SK-N-SH treated with all-trans-retinoic acid at 6 μM for 48 hours (cell line): ENCODE measurements around the gene SORCS1.

Experiments used
- ARNTL ChIP-seq: fragments of 450-650 bp; formaldehyde crosslinking; IDR thresholded peaks from 2 replicates; pipeline ENCODE4 v1.5.0; 2020; ENCODE audit warnings: low read depth, mild to moderate bottlenecking, moderate library complexity, borderline replicate concordance
- BACH2 ChIP-seq: fragments of 250-450 bp; sonication (Bioruptor Pico); IDR thresholded peaks from 2 replicates; pipeline ENCODE4 v1.9.0; 2021; ENCODE audit warnings: mild to moderate bottlenecking, borderline replicate concordance
- GLIS3 ChIP-seq: fragments of 250-450 bp; sonication (Bioruptor Pico); IDR thresholded peaks from 2 replicates; pipeline ENCODE4 v1.5.0; 2020; ENCODE audit warnings: mild to moderate bottlenecking, moderate library complexity
- ISL1 ChIP-seq: fragments of 250-450 bp; sonication (Bioruptor Pico); IDR thresholded peaks from 2 replicates; pipeline ENCODE4 v2.1.2; 2022; ENCODE audit warnings: mild to moderate bottlenecking, moderate library complexity
- OSR1 ChIP-seq: fragments of 250-450 bp; sonication (Bioruptor Pico); IDR thresholded peaks from 2 replicates; pipeline ENCODE4 v1.8.0; 2022; ENCODE audit warnings: moderate library complexity, mild to moderate bottlenecking, inconsistent platforms
- PPARA ChIP-seq: fragments of 250-450 bp; sonication (Bioruptor Pico); IDR thresholded peaks from 2 replicates; pipeline ENCODE4 v1.5.0; 2020; ENCODE audit warnings: mild to moderate bottlenecking, borderline replicate concordance
- RARB ChIP-seq: fragments of 250-450 bp; sonication (Bioruptor Pico); IDR thresholded peaks from 2 replicates; pipeline ENCODE4 v1.8.0; 2021; ENCODE audit warnings: mild to moderate bottlenecking, moderate library complexity
- SNAI2 ChIP-seq: fragments of 250-450 bp; sonication (Bioruptor Pico); IDR thresholded peaks from 2 replicates; pipeline ENCODE4 v1.5.0; 2020; ENCODE audit warnings: mild to moderate bottlenecking, moderate library complexity
- ZFP3 ChIP-seq: fragments of 250-450 bp; sonication (Bioruptor Pico); IDR thresholded peaks from 2 replicates; pipeline ENCODE4 v1.5.0; 2020; ENCODE audit warnings: mild to moderate bottlenecking, moderate library complexity
- ZFP30 ChIP-seq: fragments of 450-650 bp; formaldehyde crosslinking; IDR thresholded peaks from 2 replicates; pipeline ENCODE4 v1.5.0; 2022; ENCODE audit warnings: mild to moderate bottlenecking, moderate library complexity
- ZNF565 ChIP-seq: fragments of 450-650 bp; formaldehyde crosslinking; conservative IDR thresholded peaks from 2 replicates; pipeline ENCODE4 v1.5.0; 2020; ENCODE audit warnings: low read depth, mild to moderate bottlenecking, moderate library complexity
- ZNF70 ChIP-seq: fragments of 450-650 bp; formaldehyde crosslinking; IDR thresholded peaks from 2 replicates; pipeline ENCODE4 v1.5.0; 2020; ENCODE audit warnings: mild to moderate bottlenecking, moderate library complexity
- TF ChIP-seq, protein P1 (sequence below): fragments of 250-450 bp; sonication (Bioruptor Pico); IDR thresholded peaks from 2 replicates; pipeline ENCODE4 v1.8.0; 2020; ENCODE audit warnings: mild to moderate bottlenecking, moderate library complexity, borderline replicate concordance
- TF ChIP-seq, protein P2 (sequence below): fragments of 250-450 bp; sonication (Bioruptor Pico); IDR thresholded peaks from 2 replicates; pipeline ENCODE4 v1.5.1; 2020; ENCODE audit warnings: low read depth, mild to moderate bottlenecking, moderate library complexity

DNA sequence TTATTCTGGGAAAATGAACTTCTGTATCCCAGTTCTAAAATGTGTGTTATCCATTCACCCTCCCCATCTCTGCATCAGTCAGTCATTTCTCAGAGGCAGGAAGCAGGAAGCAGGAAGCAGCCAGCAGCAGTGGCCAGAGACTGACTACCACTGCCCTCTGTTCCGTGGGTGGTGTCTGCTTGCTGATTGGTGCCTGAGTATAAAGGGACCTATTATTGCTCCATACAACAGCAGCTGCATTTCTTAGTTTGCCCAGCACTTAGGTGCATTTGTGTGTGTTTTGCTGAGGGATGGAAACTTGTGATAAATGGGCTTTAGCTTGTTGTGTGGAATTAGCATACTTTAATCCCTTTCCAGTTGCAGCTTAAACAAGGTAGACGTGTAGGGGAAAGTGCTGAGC, 582.2 kb downstream of the SORCS1 start:
- no peak for TF ChIP-seq ISL1 (CRISPR knock-in tag)
- no peak for TF ChIP-seq ZNF70 (CRISPR knock-in tag)
- TF ChIP-seq ZNF565 (CRISPR knock-in tag): no peak
- TF ChIP-seq PPARA (CRISPR knock-in tag): no peak
- TF ChIP-seq ZFP3 (CRISPR knock-in tag): no peak
- TF ChIP-seq GLIS3 (CRISPR knock-in tag): no peak
- TF ChIP-seq RARB: no peak
- no peak for TF ChIP-seq SNAI2 (CRISPR knock-in tag)
- TF ChIP-seq, protein P1, sequence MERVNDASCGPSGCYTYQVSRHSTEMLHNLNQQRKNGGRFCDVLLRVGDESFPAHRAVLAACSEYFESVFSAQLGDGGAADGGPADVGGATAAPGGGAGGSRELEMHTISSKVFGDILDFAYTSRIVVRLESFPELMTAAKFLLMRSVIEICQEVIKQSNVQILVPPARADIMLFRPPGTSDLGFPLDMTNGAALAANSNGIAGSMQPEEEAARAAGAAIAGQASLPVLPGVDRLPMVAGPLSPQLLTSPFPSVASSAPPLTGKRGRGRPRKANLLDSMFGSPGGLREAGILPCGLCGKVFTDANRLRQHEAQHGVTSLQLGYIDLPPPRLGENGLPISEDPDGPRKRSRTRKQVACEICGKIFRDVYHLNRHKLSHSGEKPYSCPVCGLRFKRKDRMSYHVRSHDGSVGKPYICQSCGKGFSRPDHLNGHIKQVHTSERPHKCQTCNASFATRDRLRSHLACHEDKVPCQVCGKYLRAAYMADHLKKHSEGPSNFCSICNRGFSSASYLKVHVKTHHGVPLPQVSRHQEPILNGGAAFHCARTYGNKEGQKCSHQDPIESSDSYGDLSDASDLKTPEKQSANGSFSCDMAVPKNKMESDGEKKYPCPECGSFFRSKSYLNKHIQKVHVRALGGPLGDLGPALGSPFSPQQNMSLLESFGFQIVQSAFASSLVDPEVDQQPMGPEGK (CRISPR knock-in tag): no peak
- TF ChIP-seq, protein P2, sequence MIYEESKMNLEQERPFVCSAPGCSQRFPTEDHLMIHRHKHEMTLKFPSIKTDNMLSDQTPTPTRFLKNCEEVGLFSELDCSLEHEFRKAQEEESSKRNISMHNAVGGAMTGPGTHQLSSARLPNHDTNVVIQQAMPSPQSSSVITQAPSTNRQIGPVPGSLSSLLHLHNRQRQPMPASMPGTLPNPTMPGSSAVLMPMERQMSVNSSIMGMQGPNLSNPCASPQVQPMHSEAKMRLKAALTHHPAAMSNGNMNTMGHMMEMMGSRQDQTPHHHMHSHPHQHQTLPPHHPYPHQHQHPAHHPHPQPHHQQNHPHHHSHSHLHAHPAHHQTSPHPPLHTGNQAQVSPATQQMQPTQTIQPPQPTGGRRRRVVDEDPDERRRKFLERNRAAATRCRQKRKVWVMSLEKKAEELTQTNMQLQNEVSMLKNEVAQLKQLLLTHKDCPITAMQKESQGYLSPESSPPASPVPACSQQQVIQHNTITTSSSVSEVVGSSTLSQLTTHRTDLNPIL: no peak
- TF ChIP-seq OSR1 (CRISPR knock-in tag): no peak
- TF ChIP-seq BACH2: no peak
- no peak for TF ChIP-seq ZFP30
- no peak for TF ChIP-seq ARNTL (CRISPR knock-in tag)
